SK-N-MC (cell line): ENCODE data around the gene DNAI1.

Experiments
- EZH2 ChIP-seq: fragments of 200-600 bp; sonication (generic); IDR thresholded peaks from one replicate; pipeline ENCODE4 v1.6.1; 2017; ENCODE audit warnings: antibody characterized with exemption
- FOXP2 ChIP-seq: optimal IDR thresholded peaks from 2 replicates; pipeline ENCODE3; 2011; ENCODE audit warnings: mild to moderate bottlenecking, moderate library complexity; ENCODE audit not compliant: insufficient read depth; ENCODE audit errors: extremely low read length, control extremely low read depth
- POLR2AphosphoS5 ChIP-seq: IDR thresholded peaks from 2 replicates; pipeline ENCODE4 v1.6.1; 2012; ENCODE audit warnings: mild to moderate bottlenecking, low read depth, low read length, borderline replicate concordance

DNA sequence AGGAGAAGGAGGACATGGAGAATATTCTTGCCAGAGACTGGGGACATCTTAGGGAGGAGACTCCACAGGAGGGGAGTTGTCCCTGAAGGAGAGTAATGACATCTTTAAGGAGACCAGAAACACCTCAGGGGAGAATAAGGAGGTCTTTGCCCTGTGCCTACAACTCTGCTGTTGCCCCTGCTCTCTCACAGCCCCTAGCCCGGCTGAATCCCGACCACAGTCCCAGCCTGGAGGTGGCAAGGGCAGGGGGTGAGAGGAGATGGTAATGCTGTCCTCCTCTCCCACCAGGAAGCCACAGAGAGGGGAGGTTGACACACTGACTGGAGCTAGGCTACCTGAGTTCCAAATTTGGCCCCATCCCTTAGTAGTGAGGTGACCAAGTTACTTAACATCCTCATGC lies 94.4 kb downstream of the DNAI1 start:
- no peak for TF ChIP-seq EZH2
- no peak for TF ChIP-seq POLR2AphosphoS5
- TF ChIP-seq FOXP2, result no peak
